GM18499 (cell line): ENCODE measurements around the gene IRAK1.

Experiments
- ATAC-seq: cut with Tn5 transposase; IDR thresholded peaks from one replicate; pipeline ENCODE4 v1.9.1; 2021; ENCODE audit warnings: moderate number of reproducible peaks; ENCODE audit not compliant: insufficient read depth, unreplicated experiment

The IRAK1 gene

GRCh38 chrX:154022108-154022507, 2.4 kb upstream of the IRAK1 start:
- ATAC-seq: no peak

- no peak for ATAC-seq
Observed at GRCh38 chrX:154021131-154021611, 1.5 kb upstream of the IRAK1 start.

GRCh38 chrX:154020536-154021115, 924 bp upstream of the IRAK1 start:
- ATAC-seq: no peak

- no peak for ATAC-seq
Observed at GRCh38 chrX:154019061-154019621, 561 bp downstream of the IRAK1 start.

- ATAC-seq: no peak
Observed at GRCh38 chrX:154018518-154019060, 1.1 kb downstream of the IRAK1 start.

GRCh38 chrX:154017766-154018517, 1.8 kb downstream of the IRAK1 start:
- no peak for ATAC-seq

- no peak for ATAC-seq
Observed at GRCh38 chrX:154016366-154017076, 3.2 kb downstream of the IRAK1 start.

GRCh38 chrX:154015581-154016264, 4.0 kb downstream of the IRAK1 start:
- ATAC-seq: no peak

- ATAC-seq: no peak
Observed at GRCh38 chrX:154014429-154015380, 5.0 kb downstream of the IRAK1 start.

- no peak for ATAC-seq
Observed at GRCh38 chrX:154013614-154014360, 5.9 kb downstream of the IRAK1 start.

GRCh38 chrX:154013001-154013421, 6.7 kb downstream of the IRAK1 start:
- ATAC-seq: no peak

- no peak for ATAC-seq
Observed at GRCh38 chrX:154012336-154012991, 7.2 kb downstream of the IRAK1 start.

GRCh38 chrX:154011376-154012335, 8.0 kb downstream of the IRAK1 start:
- no peak for ATAC-seq

- no peak for ATAC-seq
Observed at GRCh38 chrX:154010330-154011087, 9.2 kb downstream of the IRAK1 start.

- ATAC-seq: no peak
Observed at GRCh38 chrX:154008521-154008920, 11.2 kb downstream of the IRAK1 start.

GRCh38 chrX:154006947-154007346, 12.8 kb downstream of the IRAK1 start:
- ATAC-seq: no peak
